Measurements from ENCODE around the gene TRIO.

DNA sequence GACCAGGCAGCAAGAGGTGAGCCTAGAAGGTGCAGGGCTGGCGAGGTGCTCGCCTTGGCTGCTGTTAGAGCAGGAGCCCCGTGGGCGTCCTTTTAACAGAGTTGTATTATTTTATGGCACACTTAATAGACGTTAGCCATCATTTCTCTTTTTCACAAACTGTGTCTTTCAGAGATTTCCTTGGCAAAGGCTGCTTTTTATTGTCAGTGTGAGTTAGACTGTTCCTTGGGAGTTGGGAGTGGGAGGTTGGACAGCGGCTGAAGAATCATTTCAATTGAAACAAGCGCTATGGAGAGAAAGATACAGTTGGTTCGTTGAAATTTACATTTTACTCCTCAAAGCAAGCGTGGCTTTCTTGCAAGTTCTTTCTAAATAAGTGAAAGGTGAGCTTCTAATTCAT, 133.2 kb downstream of the TRIO start:
- TF ChIP-seq, protein P1, sequence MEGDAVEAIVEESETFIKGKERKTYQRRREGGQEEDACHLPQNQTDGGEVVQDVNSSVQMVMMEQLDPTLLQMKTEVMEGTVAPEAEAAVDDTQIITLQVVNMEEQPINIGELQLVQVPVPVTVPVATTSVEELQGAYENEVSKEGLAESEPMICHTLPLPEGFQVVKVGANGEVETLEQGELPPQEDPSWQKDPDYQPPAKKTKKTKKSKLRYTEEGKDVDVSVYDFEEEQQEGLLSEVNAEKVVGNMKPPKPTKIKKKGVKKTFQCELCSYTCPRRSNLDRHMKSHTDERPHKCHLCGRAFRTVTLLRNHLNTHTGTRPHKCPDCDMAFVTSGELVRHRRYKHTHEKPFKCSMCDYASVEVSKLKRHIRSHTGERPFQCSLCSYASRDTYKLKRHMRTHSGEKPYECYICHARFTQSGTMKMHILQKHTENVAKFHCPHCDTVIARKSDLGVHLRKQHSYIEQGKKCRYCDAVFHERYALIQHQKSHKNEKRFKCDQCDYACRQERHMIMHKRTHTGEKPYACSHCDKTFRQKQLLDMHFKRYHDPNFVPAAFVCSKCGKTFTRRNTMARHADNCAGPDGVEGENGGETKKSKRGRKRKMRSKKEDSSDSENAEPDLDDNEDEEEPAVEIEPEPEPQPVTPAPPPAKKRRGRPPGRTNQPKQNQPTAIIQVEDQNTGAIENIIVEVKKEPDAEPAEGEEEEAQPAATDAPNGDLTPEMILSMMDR (IDR thresholded peaks at IDR 0.05) = no peak
- no peak for TF ChIP-seq POLR2A (IDR thresholded peaks at IDR 0.05)
- TF ChIP-seq EP300 (IDR thresholded peaks at IDR 0.05) = no peak

Measured in upper lobe of left lung (tissue), 4 donors.